Ascending aorta (tissue), 2 donors: ENCODE measurements around the gene ATXN10. TPM values are rescaled to one million over a fixed set of nuclear protein-coding genes. Genes with fewer than 3 reads are reported as not detected.

Experiments used
- DNase-seq, 2 donors: peaks; one replicate each; pipeline ENCODE4 v3.0.0-alpha.2; 2019; ENCODE audit warnings: low spot score in 2 of 2
- H3K27ac ChIP-seq, 2 donors: fragments of 200-600 bp; sonication (generic); one replicate each; pipeline ENCODE4 v1.5.1; 2016 to 2017; ENCODE audit warnings: mild to moderate bottlenecking in 1 of 2
- H3K27me3 ChIP-seq: fragments of 200-600 bp; sonication (generic); one replicate; pipeline ENCODE4 v1.5.1; 2017
- H3K36me3 ChIP-seq, 2 donors: fragments of 200-600 bp; sonication (generic); one replicate each; pipeline ENCODE4 v1.5.1; 2016
- H3K4me1 ChIP-seq, 2 donors: fragments of 200-600 bp; sonication (generic); one replicate each; pipeline ENCODE4 v1.5.1; 2016 to 2017; ENCODE audit warnings: mild to moderate bottlenecking in 1 of 2
- H3K4me3 ChIP-seq, 2 donors: fragments of 200-600 bp; sonication (generic); one replicate each; pipeline ENCODE4 v1.5.1; 2016 to 2017; ENCODE audit warnings: mild to moderate bottlenecking in 1 of 2
- H3K9me3 ChIP-seq, 2 donors: fragments of 200-600 bp; sonication (generic); one replicate each; pipeline ENCODE4 v1.5.1; 2016
- CTCF ChIP-seq, 3 experiments: fragments of 200-600 bp in 2 of 3; fragments of 450-650 bp in 1 of 3; sonication (generic) in 2 of 3; IDR thresholded peaks; one replicate each; pipeline ENCODE4 v1.5.1; 2016 to 2019; ENCODE audit warnings: antibody characterized with exemption in 3 of 3, mild to moderate bottlenecking in 1 of 3, moderate library complexity in 1 of 3
- intact Hi-C: fragments of 100-400 bp; cut with DNase I; formaldehyde crosslinking; loops from one replicate; pipeline ENCODE4 v1.15.1; 2023
- total RNA-seq: library from RNA; depleted of rRNA; stranded (reverse); fragments of >200 nt; gene quantifications from one replicate; pipeline ENCODE4 v1.1.0, GENCODE V29; 2016

Gene ATXN10
- total RNA-seq, 1 donor from 2014 or later: 82.1 TPM

GRCh38 chr22:45812910-45813309, 141.3 kb downstream of the ATXN10 start:
- Histone ChIP-seq H3K4me3 (no peak overlapping the region), H3K9me3 (no peaks in the 10 kb centered on the region), H3K36me3 (peaks cover 16 to 39% of the 10 kb centered on the region in 2 donors), H3K27me3 (no peaks in the 10 kb centered on the region), H3K4me1 (no peaks in the 10 kb centered on the region), H3K27ac (no peak overlapping the region)
- intact Hi-C loops: no loop called here
- no peak for DNase-seq
- no peak for TF ChIP-seq CTCF (IDR thresholded peaks at IDR 0.05)

GRCh38 chr22:45814198-45814597, 142.6 kb downstream of the ATXN10 start:
- Histone ChIP-seq H3K4me1 (no peaks in the 10 kb centered on the region), H3K27me3 (no peaks in the 10 kb centered on the region), H3K4me3 (no peak overlapping the region), H3K36me3 (peaks cover 16 to 29% of the 10 kb centered on the region in 2 donors), H3K27ac (no peak overlapping the region), H3K9me3 (no peaks in the 10 kb centered on the region)
- no peak for TF ChIP-seq CTCF (IDR thresholded peaks at IDR 0.05)
- intact Hi-C loops: no loop called here
- no peak for DNase-seq

DNA sequence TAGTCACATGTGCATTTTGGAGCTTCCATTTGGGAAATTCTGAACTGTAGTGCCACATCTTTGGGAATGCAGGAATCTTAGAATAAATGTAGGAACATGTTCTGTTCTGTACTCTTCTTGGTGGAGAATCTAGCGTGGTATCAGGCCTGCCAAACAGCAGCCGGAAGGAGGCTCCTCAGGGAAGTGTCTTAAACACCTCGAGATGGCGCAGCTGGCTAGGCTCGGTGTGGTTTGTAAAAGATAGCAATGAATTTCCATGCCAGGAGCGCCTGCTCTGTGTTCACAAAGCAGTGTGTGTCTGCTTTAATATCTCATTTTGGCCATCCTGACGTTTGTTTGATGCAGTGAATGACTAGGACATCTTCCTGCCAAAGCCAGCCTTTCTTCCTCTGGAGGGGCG, 145.1 kb downstream of the ATXN10 start:
- peaks cover 15 to 20% of the 10 kb centered on the region in 2 donors for H3K36me3 ChIP-seq
- intact Hi-C loops: no loop called here

DNA sequence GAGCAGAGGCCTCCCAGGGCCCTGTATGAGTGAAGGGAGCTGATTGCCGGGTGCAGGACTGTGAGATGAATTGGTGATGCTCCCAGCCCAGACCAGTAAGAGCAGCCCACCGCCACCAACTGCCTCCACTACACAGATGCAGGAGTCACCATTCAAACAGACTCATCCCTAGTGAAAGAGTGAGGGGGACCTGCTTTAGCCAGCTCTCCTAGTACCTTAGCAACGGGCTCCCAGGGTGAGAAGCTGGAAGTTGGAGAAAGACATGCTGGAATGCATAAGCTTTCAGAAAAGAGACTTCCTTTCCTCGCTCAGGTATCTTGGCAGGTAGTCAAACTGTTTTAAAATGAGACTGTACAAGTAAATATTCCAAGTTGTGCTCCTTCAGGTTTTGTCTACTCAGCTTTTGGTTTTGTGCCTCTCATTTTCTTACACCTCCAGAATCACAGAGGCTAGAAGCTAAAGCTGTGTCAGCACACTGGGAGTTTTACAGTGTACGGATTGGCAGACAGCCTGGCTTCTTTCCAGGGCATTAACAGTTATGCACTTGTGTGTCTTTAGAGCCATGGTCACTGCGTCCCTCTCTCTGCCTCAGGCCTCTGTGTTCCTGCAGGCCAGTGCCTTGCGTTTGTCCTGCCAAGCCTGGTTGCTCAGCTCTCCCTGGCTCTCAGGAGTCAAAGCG, 146.2 kb downstream of the ATXN10 start:
- no peaks in the 10 kb centered on the region for H3K27me3 ChIP-seq
- H3K4me3 ChIP-seq: no peak overlapping the region
- no peak for DNase-seq
- no peaks in the 10 kb centered on the region for H3K4me1 ChIP-seq
- no peak overlapping the region for H3K27ac ChIP-seq
- no peak for TF ChIP-seq CTCF (IDR thresholded peaks at IDR 0.05)
- intact Hi-C loops: no loop called here
- peaks cover 11 to 15% of the 10 kb centered on the region in 2 donors for H3K36me3 ChIP-seq
- no peaks in the 10 kb centered on the region for H3K9me3 ChIP-seq

More for the DNA sequence above, 145.1 kb downstream of the ATXN10 start:
- Histone ChIP-seq H3K27ac (no peak overlapping the region), H3K27me3 (no peaks in the 10 kb centered on the region), H3K4me3 (no peak overlapping the region), H3K9me3 (no peaks in the 10 kb centered on the region), H3K4me1 (no peaks in the 10 kb centered on the region)
- no peak for DNase-seq
- TF ChIP-seq CTCF (IDR thresholded peaks at IDR 0.05): no peak

GRCh38 chr22:45818424-45819085, 146.9 kb downstream of the ATXN10 start:
- intact Hi-C loops: no loop called here

More at GRCh38 chr22:45818424-45819085, 146.9 kb downstream of the ATXN10 start:
- peaks cover 11 to 15% of the 10 kb centered on the region in 2 donors for H3K36me3 ChIP-seq
- DNase-seq: no peak
- H3K4me1 ChIP-seq: no peaks in the 10 kb centered on the region
- no peak for TF ChIP-seq CTCF (IDR thresholded peaks at IDR 0.05)
- no peak overlapping the region for H3K4me3 ChIP-seq
- H3K27me3 ChIP-seq: no peaks in the 10 kb centered on the region
- H3K9me3 ChIP-seq: no peaks in the 10 kb centered on the region
- H3K27ac ChIP-seq: no peak overlapping the region
